Ovary (tissue), 9 donors: Measurements from ENCODE around the gene ZNF236. TPM values are rescaled to one million over a fixed set of nuclear protein-coding genes. Genes with fewer than 3 reads are reported as not detected.

Experiments used
- DNase-seq, 5 donors: peaks; one replicate each; pipeline ENCODE4 v3.0.0-alpha.2; 2019 to 2020
- H3K27ac ChIP-seq, 2 donors: fragments of 200-600 bp; one replicate each; pipeline versions ENCODE4 v1.5.1 to v1.8.0; 2019 to 2022
- H3K27me3 ChIP-seq: fragments of 200-600 bp; one replicate; pipeline ENCODE4 v1.8.0; 2022
- H3K36me3 ChIP-seq: fragments of 200-600 bp; sonication (generic); one replicate; pipeline ENCODE4 v1.5.1; 2019
- H3K4me1 ChIP-seq: one replicate; pipeline ENCODE4 v1.8.1; 2013; ENCODE audit warnings: mild to moderate bottlenecking, moderate library complexity; ENCODE audit not compliant: insufficient read depth
- H3K4me3 ChIP-seq: fragments of 200-600 bp; sonication (generic); one replicate; pipeline ENCODE4 v1.5.1; 2017
- H3K9me3 ChIP-seq, 2 donors: fragments of 200-600 bp in 1 of 2; sonication (generic) in 1 of 2; one replicate each; pipeline versions ENCODE4 v1.5.1 to v1.8.1; 2013 to 2019; ENCODE audit warnings: mild to moderate bottlenecking in 1 of 2, moderate library complexity in 1 of 2
- EP300 ChIP-seq: sonication (generic); formaldehyde crosslinking; IDR thresholded peaks from one replicate; pipeline ENCODE4 v1.6.1; 2017; ENCODE audit warnings: antibody characterized with exemption
- POLR2A ChIP-seq: fragments of 450-650 bp; IDR thresholded peaks from one replicate; pipeline ENCODE4 v1.6.1; 2017; ENCODE audit warnings: antibody characterized with exemption, mild to moderate bottlenecking, moderate library complexity
- WGBS, 3 donors: extraction: QIAGEN DNeasy Blood & Tissue Kit in 1 of 3; methylation state at CpG; one replicate each; pipeline versions ENCODE4 v1.1.5 to v1.1.7; 2013 to 2017; 5-methylcytosine and 5-hydroxymethylcytosine counted together
- intact Hi-C, 4 donors: fragments of 100-400 bp; cut with DNase I; formaldehyde crosslinking; loops; one replicate each; pipeline versions ENCODE4 v1.11.0 to v1.15.1; 2022 to 2023
- polyA plus RNA-seq, 2 donors: library from polyadenylated mRNA; stranded (reverse); fragments of 200-250 nt in 1 of 2; fragments of 350-450 nt in 1 of 2; fragmentation: Illumina TruSeq in 1 of 2; extraction: RNeasy Lipid Tissue Mini Kit (QIAGEN cat#74804) in 1 of 2; gene quantifications; one replicate each; pipeline ENCODE4 v1.2.3, GENCODE V29; 2013 to 2014
- total RNA-seq, 7 donors: library from RNA; depleted of rRNA in 2 of 7; stranded (reverse); fragments of >200 nt in 2 of 7; fragmentation: NEBNext Ultra II Directional in 3 of 7; extraction: Animal tissue kit (Norgen Biotek cat#: 25700) in 3 of 7; gene quantifications; one replicate each; pipeline versions ENCODE4 v1.1.0 to v1.2.4, GENCODE V29; 2016 to 2023
- TF ChIP-seq, protein P1 (sequence below), 3 donors: fragments of 450-650 bp in 2 of 3; fragments of 200-600 bp in 1 of 3; IDR thresholded peaks; one replicate each; pipeline versions ENCODE4 v1.5.1 to v1.8.0; 2016 to 2022; ENCODE audit warnings: antibody characterized with exemption in 3 of 3, mild to moderate bottlenecking in 1 of 3
- donor health status: DM: no; HTN: no; CAD: no; lungs with moderate emphysema.
- donor health status: DM: no; HTN: no; CAD: no.
- donor health status: Bipolar disorder and iron deficiency.
- donor health status: DM: yes; HTN: yes; CAD: no.
- donor health status: DM: no; HTN: no; CAD: no.
- donor health status: DM: yes; HTN: yes; CAD: no.

The ZNF236 gene
- total and polyA plus RNA-seq, 9 donors, result 3.9 to 30.3 (median 24.1) TPM

DNA sequence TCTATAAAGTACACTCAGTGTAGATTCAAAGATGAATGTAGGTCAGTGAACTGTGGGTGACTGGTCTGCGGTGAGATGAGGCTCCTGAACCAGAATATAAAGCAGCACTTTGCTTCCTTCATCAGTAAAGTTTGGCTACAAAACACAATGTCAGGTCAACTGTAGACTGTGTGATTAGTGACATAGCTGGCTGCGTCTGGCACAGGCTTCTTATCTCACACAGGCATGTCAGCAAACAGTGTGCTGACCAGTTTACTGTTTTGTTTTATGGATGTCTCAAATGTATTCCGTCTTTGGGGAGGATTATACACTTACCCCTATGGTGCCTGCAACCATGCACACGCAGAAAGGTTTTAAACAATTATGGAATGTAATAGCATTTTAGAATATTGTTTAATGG lies 87.1 kb downstream of the ZNF236 start:
- Histone ChIP-seq H3K4me3 (no peak overlapping the region), H3K27ac (no peak overlapping the region), H3K27me3 (no peaks in the 10 kb centered on the region), H3K36me3 (no peaks in the 10 kb centered on the region), H3K4me1 (no peaks in the 10 kb centered on the region), H3K9me3 (no peaks in the 10 kb centered on the region)
- 80 to 83% (median 81%) methylated on average over 4 of the region's 4 CpGs for WGBS, 3 donors
- TF ChIP-seq EP300 (no peak), POLR2A (no peak)
- TF ChIP-seq, protein P1, sequence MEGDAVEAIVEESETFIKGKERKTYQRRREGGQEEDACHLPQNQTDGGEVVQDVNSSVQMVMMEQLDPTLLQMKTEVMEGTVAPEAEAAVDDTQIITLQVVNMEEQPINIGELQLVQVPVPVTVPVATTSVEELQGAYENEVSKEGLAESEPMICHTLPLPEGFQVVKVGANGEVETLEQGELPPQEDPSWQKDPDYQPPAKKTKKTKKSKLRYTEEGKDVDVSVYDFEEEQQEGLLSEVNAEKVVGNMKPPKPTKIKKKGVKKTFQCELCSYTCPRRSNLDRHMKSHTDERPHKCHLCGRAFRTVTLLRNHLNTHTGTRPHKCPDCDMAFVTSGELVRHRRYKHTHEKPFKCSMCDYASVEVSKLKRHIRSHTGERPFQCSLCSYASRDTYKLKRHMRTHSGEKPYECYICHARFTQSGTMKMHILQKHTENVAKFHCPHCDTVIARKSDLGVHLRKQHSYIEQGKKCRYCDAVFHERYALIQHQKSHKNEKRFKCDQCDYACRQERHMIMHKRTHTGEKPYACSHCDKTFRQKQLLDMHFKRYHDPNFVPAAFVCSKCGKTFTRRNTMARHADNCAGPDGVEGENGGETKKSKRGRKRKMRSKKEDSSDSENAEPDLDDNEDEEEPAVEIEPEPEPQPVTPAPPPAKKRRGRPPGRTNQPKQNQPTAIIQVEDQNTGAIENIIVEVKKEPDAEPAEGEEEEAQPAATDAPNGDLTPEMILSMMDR (IDR thresholded peaks at IDR 0.05), result no peak
- DNase-seq, result no peak
- intact Hi-C loops, result no loop called here

DNA sequence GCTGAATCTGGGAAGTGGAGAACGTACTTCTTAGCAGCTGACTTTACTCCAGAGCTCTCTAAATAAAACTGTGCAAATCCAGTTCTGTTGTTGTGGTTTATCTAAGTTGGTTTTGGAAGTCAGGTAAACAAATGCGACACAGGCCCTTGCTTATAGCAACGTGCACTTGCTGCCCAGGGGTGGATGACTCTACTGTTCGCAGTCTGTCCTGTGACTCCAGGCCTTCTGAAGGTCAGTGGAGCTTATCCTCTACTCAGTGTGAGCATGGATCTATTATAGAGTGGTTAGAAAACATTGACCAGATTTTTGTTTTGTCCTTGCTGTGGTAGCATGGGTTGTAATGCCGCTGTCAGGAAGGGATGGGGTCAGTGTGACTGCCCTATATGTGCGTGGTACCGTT lies 89.1 kb downstream of the ZNF236 start:
- DNase-seq, result no peak
- Histone ChIP-seq H3K4me3 (no peak overlapping the region), H3K4me1 (no peaks in the 10 kb centered on the region), H3K27me3 (no peaks in the 10 kb centered on the region), H3K36me3 (no peaks in the 10 kb centered on the region), H3K9me3 (no peaks in the 10 kb centered on the region), H3K27ac (no peak overlapping the region)
- TF ChIP-seq EP300 (no peak), POLR2A (no peak)
- TF ChIP-seq, protein P1 (IDR thresholded peaks at IDR 0.05), result no peak
- intact Hi-C loops, result no loop called here
- 72 to 87% (median 73%) methylated on average over 7 of the region's 7 CpGs for WGBS, 3 donors

DNA sequence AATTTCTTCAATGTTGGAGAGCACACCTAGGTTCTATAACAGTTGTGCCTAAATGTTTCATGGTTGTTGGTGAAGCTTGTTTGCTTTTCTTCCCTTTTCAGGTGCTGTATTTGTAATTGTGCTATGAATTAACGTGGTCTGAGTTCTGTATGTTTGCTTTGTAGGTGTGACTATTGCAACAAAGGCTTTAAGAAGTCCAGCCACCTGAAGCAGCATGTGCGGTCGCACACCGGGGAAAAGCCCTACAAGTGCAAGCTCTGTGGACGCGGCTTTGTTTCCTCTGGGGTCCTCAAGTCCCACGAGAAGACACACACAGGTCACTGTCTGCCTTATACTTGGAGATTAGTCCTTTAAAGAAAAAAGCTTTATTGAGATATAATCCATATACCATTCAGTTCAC lies 91.2 kb downstream of the ZNF236 start:
- Histone ChIP-seq H3K4me1 (no peaks in the 10 kb centered on the region), H3K36me3 (no peaks in the 10 kb centered on the region), H3K4me3 (no peak overlapping the region), H3K9me3 (no peaks in the 10 kb centered on the region), H3K27ac (no peak overlapping the region), H3K27me3 (no peaks in the 10 kb centered on the region)
- TF ChIP-seq, protein P1 (IDR thresholded peaks at IDR 0.05), result no peak
- TF ChIP-seq POLR2A (no peak), EP300 (no peak)
- 94 to 96% (median 94%) methylated on average over 7 of the region's 7 CpGs for WGBS, 3 donors
- intact Hi-C loops, result no loop called here
- DNase-seq, result no peak

DNA sequence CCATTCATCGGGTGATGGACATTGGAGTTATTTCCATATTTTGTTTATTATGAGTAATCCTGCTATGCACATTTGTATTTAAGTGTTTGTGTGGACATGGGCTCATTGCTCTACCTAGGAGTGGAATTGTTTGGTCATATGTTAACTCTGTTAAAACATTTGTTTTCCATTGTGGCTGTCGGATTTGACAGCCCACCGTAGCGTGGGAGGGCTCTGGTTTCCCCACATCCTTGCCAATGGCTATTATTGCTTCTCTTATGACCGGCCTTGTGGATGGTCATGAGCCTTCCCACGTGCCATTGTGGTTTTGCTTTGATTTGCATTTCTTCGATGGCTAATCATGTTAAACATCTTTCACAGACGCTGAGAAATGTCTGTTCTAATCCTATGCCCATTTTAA lies 92.0 kb downstream of the ZNF236 start:
- intact Hi-C loops, result no loop called here
- H3K36me3 ChIP-seq, result no peaks in the 10 kb centered on the region
- H3K4me3 ChIP-seq, result no peak overlapping the region
- 81 to 82% (median 82%) methylated on average over 8 of the region's 8 CpGs for WGBS, 3 donors
- no peak overlapping the region for H3K27ac ChIP-seq
- no peaks in the 10 kb centered on the region for H3K4me1 ChIP-seq
- no peak for DNase-seq
- TF ChIP-seq, protein P1 (IDR thresholded peaks at IDR 0.05), result no peak
- TF ChIP-seq POLR2A, result no peak
- no peak for TF ChIP-seq EP300
- no peaks in the 10 kb centered on the region for H3K9me3 ChIP-seq
- no peaks in the 10 kb centered on the region for H3K27me3 ChIP-seq

DNA sequence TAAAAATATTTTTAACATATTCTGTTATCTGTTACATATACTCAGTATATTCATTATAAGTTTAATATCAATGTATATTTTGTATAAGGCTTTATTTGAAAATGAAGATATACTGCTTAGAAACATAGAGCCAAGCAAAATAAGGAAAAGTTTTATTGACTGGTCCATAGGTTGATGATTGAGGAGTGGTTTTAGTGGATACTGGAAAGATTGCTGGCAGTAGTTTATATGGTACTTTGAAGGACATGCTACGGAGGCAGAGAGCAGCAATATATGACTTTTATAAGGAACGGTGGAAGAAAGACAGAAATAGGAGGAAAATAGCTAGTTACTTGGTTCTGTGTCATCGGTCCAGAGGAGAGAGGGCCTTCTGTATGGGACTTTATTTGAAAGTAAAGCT lies 92.4 kb downstream of the ZNF236 start:
- no peaks in the 10 kb centered on the region for H3K9me3 ChIP-seq
- H3K4me1 ChIP-seq, result no peaks in the 10 kb centered on the region
- H3K4me3 ChIP-seq, result no peak overlapping the region
- 59 to 75% (median 60%) methylated on average over 3 of the region's 3 CpGs for WGBS, 3 donors
- intact Hi-C loops, result no loop called here
- TF ChIP-seq POLR2A (no peak), EP300 (no peak)
- TF ChIP-seq, protein P1 (IDR thresholded peaks at IDR 0.05), result no peak
- H3K27me3 ChIP-seq, result no peaks in the 10 kb centered on the region
- no peak overlapping the region for H3K27ac ChIP-seq
- H3K36me3 ChIP-seq, result no peaks in the 10 kb centered on the region
- DNase-seq, result no peak
